Transverse colon (tissue), 4 donors: Measurements from ENCODE around the gene CNTNAP2. TPM values are rescaled to one million over a fixed set of nuclear protein-coding genes. Genes with fewer than 3 reads are reported as not detected.

ENCODE experiments used
- DNase-seq: peaks from one replicate; pipeline ENCODE4 v3.0.0-alpha.2; 2019
- H3K27ac ChIP-seq, 4 donors: fragments of 200-600 bp; sonication (generic); 2 replicates each; pipeline ENCODE4 v1.5.1; 2016 to 2018; ENCODE audit warnings: inconsistent platforms in 4 of 4
- H3K27me3 ChIP-seq: fragments of 200-600 bp; sonication (generic); 2 replicates; pipeline ENCODE4 v1.5.1; 2017; ENCODE audit warnings: inconsistent platforms
- H3K36me3 ChIP-seq, 4 donors: fragments of 200-600 bp; sonication (generic); 2 replicates each; pipeline ENCODE4 v1.5.1; 2017 to 2019; ENCODE audit warnings: inconsistent platforms in 4 of 4
- H3K4me1 ChIP-seq, 4 donors: fragments of 200-600 bp; sonication (generic); 2 replicates each; pipeline ENCODE4 v1.5.1; 2017 to 2020; ENCODE audit warnings: inconsistent platforms in 4 of 4
- H3K4me3 ChIP-seq, 4 donors: fragments of 200-600 bp; sonication (generic); 1 replicate in 1 of 4; 2 replicates in 3 of 4; pipeline versions ENCODE4 v1.5.1 to v1.6.1; 2017 to 2019; ENCODE audit warnings: inconsistent platforms in 4 of 4
- H3K9me3 ChIP-seq, 2 donors: fragments of 200-600 bp; sonication (generic); 2 replicates each; pipeline ENCODE4 v1.5.1; 2017 to 2019; ENCODE audit warnings: inconsistent platforms in 2 of 2
- CTCF ChIP-seq, 5 experiments: fragments of 200-600 bp in 3 of 5; fragments of 450-650 bp in 2 of 5; sonication (generic) in 3 of 5; IDR thresholded peaks; 1 replicate in 2 of 5; 2 replicates in 3 of 5; pipeline ENCODE4 v1.5.1; 2016 to 2017; ENCODE audit warnings: antibody characterized with exemption in 5 of 5, inconsistent platforms in 3 of 5, mild to moderate bottlenecking in 2 of 5, moderate library complexity in 1 of 5
- EP300 ChIP-seq: sonication (generic); formaldehyde crosslinking; IDR thresholded peaks from one replicate; pipeline ENCODE4 v1.6.1; 2017; ENCODE audit warnings: antibody characterized with exemption, low read depth
- POLR2A ChIP-seq: fragments of 450-650 bp; IDR thresholded peaks from one replicate; pipeline ENCODE4 v1.6.1; 2016; ENCODE audit warnings: antibody characterized with exemption, mild to moderate bottlenecking, moderate library complexity
- POLR2AphosphoS5 ChIP-seq, 3 donors: sonication (generic); formaldehyde crosslinking; IDR thresholded peaks; one replicate each; pipeline ENCODE4 v1.6.1; 2016; ENCODE audit warnings: antibody characterized with exemption in 3 of 3
- WGBS, 2 donors: methylation state at CpG; one replicate each; pipeline ENCODE4 v1.1.5; 2018; ENCODE audit warnings: low coverage in 1 of 2; 5-methylcytosine and 5-hydroxymethylcytosine counted together
- in situ Hi-C, 4 donors: fragments of 200-750 bp; cut with MboI; loops; one replicate each; pipeline versions ENCODE4 v1.15.0 to v1.15.1; 2017; ENCODE audit warnings: low sequenced_read_pairs in 3 of 4, low pct_ligation_motif_present in 1 of 4, low pct_unique_long_range_greater_than_20kb in 1 of 4
- intact Hi-C: fragments of 100-400 bp; cut with DNase I; formaldehyde crosslinking; loops from one replicate; pipeline ENCODE4 v1.15.1; 2023; ENCODE audit warnings: low total_unique reads
- total RNA-seq, 4 donors: library from RNA; depleted of rRNA; stranded (reverse); fragments of >200 nt; gene quantifications; one replicate each; pipeline ENCODE4 v1.1.0, GENCODE V29; 2016

Gene CNTNAP2
- total RNA-seq, 4 donors from 2014 or later, result 0.60 to 2.9 (median 2.4) TPM

- H3K9me3 ChIP-seq, result no peaks in the 10 kb centered on the region
- 60 to 66% methylated on average over 5 to 6 of the region's 6 CpGs for WGBS, 2 donors
- no peak overlapping the region for H3K27ac ChIP-seq
- H3K27me3 ChIP-seq, result no peaks in the 10 kb centered on the region
- no peaks in the 10 kb centered on the region for H3K36me3 ChIP-seq
- H3K4me3 ChIP-seq, result no peak overlapping the region
- no peak for TF ChIP-seq POLR2A
- H3K4me1 ChIP-seq, result no peaks in the 10 kb centered on the region
- in situ Hi-C loops (no loop called here), intact Hi-C loops (no loop called here)
- no peak for DNase-seq
These were observed 1452.7 kb downstream of the CNTNAP2 start for GRCh38 chr7:147569116-147569913.

GRCh38 chr7:147570390-147570789 is 1453.8 kb downstream of the CNTNAP2 start:
- Histone ChIP-seq H3K9me3 (no peaks in the 10 kb centered on the region), H3K4me3 (no peak overlapping the region), H3K4me1 (no peaks in the 10 kb centered on the region), H3K27ac (no peak overlapping the region), H3K27me3 (no peaks in the 10 kb centered on the region), H3K36me3 (no peaks in the 10 kb centered on the region)
- no peak for DNase-seq
- TF ChIP-seq POLR2A (no peak), EP300 (no peak), CTCF (IDR thresholded peaks at IDR 0.05) (no peak), POLR2AphosphoS5 (IDR thresholded peaks at IDR 0.05) (no peak)
- in situ Hi-C loops, result no loop called here
- intact Hi-C loops, result no loop called here
- 38 to 71% methylated on average over 1 of the region's 1 CpG for WGBS, 2 donors

- Histone ChIP-seq H3K36me3 (no peaks in the 10 kb centered on the region), H3K27ac (no peak overlapping the region), H3K4me1 (no peaks in the 10 kb centered on the region), H3K4me3 (no peak overlapping the region), H3K27me3 (no peaks in the 10 kb centered on the region), H3K9me3 (no peaks in the 10 kb centered on the region)
- intact Hi-C loops, result no loop called here
- TF ChIP-seq POLR2A (no peak), EP300 (no peak), POLR2AphosphoS5 (IDR thresholded peaks at IDR 0.05) (no peak), CTCF (IDR thresholded peaks at IDR 0.05) (no peak)
- no peak for DNase-seq
- in situ Hi-C loops, result no loop called here
- WGBS, 2 donors, result 82 to 84% methylated on average over 8 of the region's 8 CpGs
These were observed 1455.0 kb downstream of the CNTNAP2 start for GRCh38 chr7:147571436-147572185.

GRCh38 chr7:147578196-147578595 is 1461.6 kb downstream of the CNTNAP2 start:
- intact Hi-C loops (no loop called here), in situ Hi-C loops (no loop called here)
- Histone ChIP-seq H3K4me1 (no peaks in the 10 kb centered on the region), H3K36me3 (no peaks in the 10 kb centered on the region), H3K4me3 (no peak overlapping the region), H3K27me3 (no peaks in the 10 kb centered on the region), H3K9me3 (no peaks in the 10 kb centered on the region), H3K27ac (no peak overlapping the region)
- no peak for DNase-seq
- WGBS, 2 donors, result 82 to 87% methylated on average over 3 of the region's 3 CpGs
- TF ChIP-seq EP300, result no peak
- TF ChIP-seq POLR2AphosphoS5 (IDR thresholded peaks at IDR 0.05), result no peak
- no peak for TF ChIP-seq CTCF (IDR thresholded peaks at IDR 0.05)
- TF ChIP-seq POLR2A, result no peak
